Neural progenitor cell (in vitro differentiated cells): ENCODE results near the gene C20orf144. TPM values are rescaled to one million over a fixed set of nuclear protein-coding genes. Genes with fewer than 3 reads are reported as not detected.

Experiments
- DNase-seq: peaks from one replicate; pipeline ENCODE4 v3.0.0-alpha.2; 2016; ENCODE audit warnings: low spot score
- H2AFZ ChIP-seq: fragments of 200-600 bp; sonication (generic); replicated peaks from 2 replicates; pipeline ENCODE4 v1.6.1; 2016; ENCODE audit warnings: antibody characterized with exemption
- H3F3A ChIP-seq: fragments of 200-600 bp; sonication (generic); 2 replicates; pipeline ENCODE4 v1.6.1; 2016; ENCODE audit warnings: antibody characterized with exemption, low read depth
- H3K27ac ChIP-seq: fragments of 200-600 bp; sonication (generic); 2 replicates; pipeline ENCODE4 v1.5.1; 2016; ENCODE audit warnings: mild to moderate bottlenecking
- H3K27me3 ChIP-seq: fragments of 200-600 bp; sonication (generic); 2 replicates; pipeline ENCODE4 v1.6.1; 2016; ENCODE audit warnings: mild to moderate bottlenecking, moderate library complexity
- H3K36me3 ChIP-seq: fragments of 200-600 bp; sonication (generic); 2 replicates; pipeline ENCODE4 v1.5.1; 2016
- H3K4me1 ChIP-seq: fragments of 200-600 bp; sonication (generic); 2 replicates; pipeline ENCODE4 v1.6.1; 2016; ENCODE audit warnings: mixed run types
- H3K4me2 ChIP-seq: fragments of 200-600 bp; sonication (generic); 2 replicates; pipeline ENCODE4 v1.6.1; 2016
- H3K4me3 ChIP-seq: fragments of 200-600 bp; sonication (generic); 2 replicates; pipeline ENCODE4 v1.5.1; 2016
- H3K79me2 ChIP-seq: fragments of 200-600 bp; sonication (generic); 2 replicates; pipeline ENCODE4 v1.6.1; 2016; ENCODE audit warnings: low read depth
- H3K9ac ChIP-seq: fragments of 200-600 bp; sonication (generic); 2 replicates; pipeline ENCODE4 v1.6.1; 2016
- H3K9me3 ChIP-seq: fragments of 200-600 bp; sonication (generic); 2 replicates; pipeline ENCODE4 v1.5.1; 2016; ENCODE audit warnings: low read depth
- H4K20me1 ChIP-seq: fragments of 200-600 bp; sonication (generic); 2 replicates; pipeline ENCODE4 v1.6.1; 2016; ENCODE audit warnings: low read depth
- H3K27ac Mint-ChIP-seq: 3 replicates; pipeline ENCODE4 v1.8.0; 2021; ENCODE audit warnings: mixed read lengths
- H3K27me3 Mint-ChIP-seq: 2 replicates; pipeline ENCODE4 v1.8.0; 2022; ENCODE audit warnings: low read depth, mild to moderate bottlenecking, inconsistent platforms, moderate library complexity, mixed read lengths; ENCODE audit not compliant: insufficient read depth
- H3K36me3 Mint-ChIP-seq: 3 replicates; pipeline ENCODE4 v1.8.0; 2021; ENCODE audit warnings: mixed read lengths
- H3K4me1 Mint-ChIP-seq: 3 replicates; pipeline ENCODE4 v1.8.0; 2021; ENCODE audit warnings: mixed read lengths
- H3K4me3 Mint-ChIP-seq: 3 replicates; pipeline ENCODE4 v1.8.0; 2021; ENCODE audit warnings: mild to moderate bottlenecking, moderate library complexity, mixed read lengths
- H3K9me3 Mint-ChIP-seq: 3 replicates; pipeline ENCODE4 v1.8.0; 2020; ENCODE audit warnings: mixed read lengths
- CTCF ChIP-seq: fragments of 200-600 bp; sonication (generic); IDR thresholded peaks from 2 replicates; pipeline ENCODE4 v1.5.1; 2017; ENCODE audit warnings: antibody characterized with exemption, mild to moderate bottlenecking
- EZH2 ChIP-seq: fragments of 200-600 bp; sonication (generic); IDR thresholded peaks from 2 replicates; pipeline ENCODE4 v1.6.1; 2017; ENCODE audit warnings: antibody characterized with exemption, mild to moderate bottlenecking, moderate library complexity
- EZH2phosphoT487 ChIP-seq: fragments of 200-600 bp; sonication (generic); IDR thresholded peaks from 2 replicates; pipeline ENCODE4 v1.6.1; 2017; ENCODE audit warnings: antibody characterized with exemption
- total RNA-seq: library from RNA; depleted of rRNA; stranded (reverse); fragments of >200 nt; gene quantifications from 2 replicates; pipeline ENCODE4 v1.2.3, GENCODE V29; 2015; ENCODE audit warnings: low replicate concordance

The C20orf144 gene
- total RNA-seq, 1 donor from 2014 or later, result not detected

GRCh38 chr20:33664085-33664761 lies 2.1 kb downstream of the C20orf144 start:
- peaks cover 5% of the 10 kb centered on the region for H3K4me1 ChIP-seq
- peaks cover 5% of the 10 kb centered on the region for H3K27me3 Mint-ChIP-seq
- H3K9me3 Mint-ChIP-seq, result no peaks in the 10 kb centered on the region

GRCh38 chr20:33664762-33665144 lies 2.6 kb downstream of the C20orf144 start:
- Histone ChIP-seq H3F3A (peaks cover 21% of the 10 kb centered on the region), H3K9ac (no peak overlapping the region), H3K79me2 (no peaks in the 10 kb centered on the region), H3K27ac (no peak overlapping the region), H3K4me2 (no peak overlapping the region), H3K4me3 (no peak overlapping the region), H2AFZ (no peak overlapping the region), H3K9me3 (no peaks in the 10 kb centered on the region), H3K4me1 (peaks cover 5% of the 10 kb centered on the region), H3K27me3 (peaks cover 10% of the 10 kb centered on the region), H4K20me1 (no peaks in the 10 kb centered on the region), H3K36me3 (no peaks in the 10 kb centered on the region)
- Mint-ChIP-seq H3K36me3 (peaks cover 14% of the 10 kb centered on the region), H3K4me1 (peaks cover 25% of the 10 kb centered on the region), H3K4me3 (peak overlapping the region; percentile 80), H3K27ac (peak overlapping the region; percentile 51), H3K9me3 (no peaks in the 10 kb centered on the region), H3K27me3 (peaks cover 5% of the 10 kb centered on the region)
- no peak for DNase-seq
- TF ChIP-seq EZH2phosphoT487, result no peak
- no peak for TF ChIP-seq CTCF
- TF ChIP-seq EZH2, result no peak

More at GRCh38 chr20:33664085-33664761, 2.1 kb downstream of the C20orf144 start:
- no peaks in the 10 kb centered on the region for H4K20me1 ChIP-seq
- no peak overlapping the region for H3K27ac ChIP-seq
- H3K27ac Mint-ChIP-seq, result peak overlapping the region; percentile 51
- DNase-seq, result no peak
- H3K4me1 Mint-ChIP-seq, result peaks cover 25% of the 10 kb centered on the region
- no peak overlapping the region for H3K9ac ChIP-seq
- no peaks in the 10 kb centered on the region for H3K9me3 ChIP-seq
- H3K27me3 ChIP-seq, result peaks cover 10% of the 10 kb centered on the region
- peak overlapping the region; percentile 83 for H3K4me2 ChIP-seq
- H3K4me3 ChIP-seq, result peak overlapping the region; percentile 66
- H3K79me2 ChIP-seq, result no peaks in the 10 kb centered on the region
- peaks cover 21% of the 10 kb centered on the region for H3F3A ChIP-seq
- H2AFZ ChIP-seq, result peak overlapping the region; percentile 57
- H3K36me3 ChIP-seq, result no peaks in the 10 kb centered on the region
- peak overlapping the region; percentile 80 for H3K4me3 Mint-ChIP-seq
- no peak for TF ChIP-seq CTCF
- no peak for TF ChIP-seq EZH2
- no peak for TF ChIP-seq EZH2phosphoT487
- H3K36me3 Mint-ChIP-seq, result peaks cover 11% of the 10 kb centered on the region

GRCh38 chr20:33666293-33667244 lies 4.4 kb downstream of the C20orf144 start, which contains the start of gene ACTL10:
TSS of gene ACTL10 (plus strand) at chr20:33666943. CDS start at chr20:33667498, 555 bp downstream.
- H3K4me1 ChIP-seq, result peaks cover 5% of the 10 kb centered on the region
- H3K27ac ChIP-seq, result no peak within 1 kb of the TSS

More at GRCh38 chr20:33666293-33667244, 4.4 kb downstream of the C20orf144 start, which contains the start of gene ACTL10:
- H3K9me3 ChIP-seq, result no peaks in the 10 kb centered on the region
- peak within 1 kb of the TSS; percentile 34 for H3K4me3 ChIP-seq
- Mint-ChIP-seq H3K9me3 (no peaks in the 10 kb centered on the region), H3K4me3 (peak within 1 kb of the TSS; percentile 83), H3K27ac (peak within 1 kb of the TSS; percentile 70), H3K4me1 (peaks cover 27% of the 10 kb centered on the region), H3K27me3 (peaks cover 5% of the 10 kb centered on the region), H3K36me3 (peaks cover 19% of the 10 kb centered on the region)
- peaks cover 10% of the 10 kb centered on the region for H3K27me3 ChIP-seq
- peak within 1 kb of the TSS; percentile 64 for H3K4me2 ChIP-seq
- H3K79me2 ChIP-seq, result no peaks in the 10 kb centered on the region
- H3F3A ChIP-seq, result peaks cover 21% of the 10 kb centered on the region
- peak; percentile 89 for DNase-seq
- TF ChIP-seq CTCF (no peak), EZH2phosphoT487 (no peak), EZH2 (no peak)
- H3K9ac ChIP-seq, result no peak within 1 kb of the TSS
- H3K36me3 ChIP-seq, result no peaks in the 10 kb centered on the region
- no peaks in the 10 kb centered on the region for H4K20me1 ChIP-seq
- H2AFZ ChIP-seq, result no peak within 1 kb of the TSS
